ENCODE results near the gene ZBTB46. TPM values are rescaled to one million over a fixed set of nuclear protein-coding genes. Genes with fewer than 3 reads are reported as not detected.

The ZBTB46 gene
- total and polyA plus RNA-seq, 4 donors, result 0.79 to 12.1 (median 4.7) TPM

GRCh38 chr20:63697868-63698545, 133.1 kb downstream of the ZBTB46 start:
- H3K27ac ChIP-seq (ENCODE audit: low read depth in 1 of 2, low read length in 2 of 2), result no peak overlapping the region
- no peaks in the 10 kb centered on the region for H3K9me3 ChIP-seq (ENCODE audit: control insufficient read depth in 4 of 4, low read length in 3 of 4)
- no peak overlapping the region for H3K9ac ChIP-seq (ENCODE audit: low read depth in 1 of 2, low read length in 2 of 2)
- peaks cover 7 to 22% (median 13%) of the 10 kb centered on the region in 4 donors for H3K4me1 ChIP-seq (ENCODE audit: control insufficient read depth in 4 of 4, insufficient read depth in 4 of 4, low read length in 3 of 4)
- peaks cover 0 to 3% (median 0%) of the 10 kb centered on the region in 4 donors for H3K36me3 ChIP-seq (ENCODE audit: control insufficient read depth in 4 of 4, insufficient read depth in 3 of 4, low read depth in 1 of 4, low read length in 3 of 4)
- no peak overlapping the region for H3K4me3 ChIP-seq (ENCODE audit: low read depth in 1 of 3, low read length in 3 of 3)
- H3K27me3 ChIP-seq (ENCODE audit: control insufficient read depth in 4 of 4, insufficient read depth in 4 of 4, low read length in 3 of 4), result no peaks in the 10 kb centered on the region
- DNase-seq (ENCODE audit: low spot score), result no peak
- 93% methylated on average over 40 of the region's 40 CpGs for WGBS
- TF ChIP-seq RXRA (IDR thresholded peaks at IDR 0.05) (no peak), ZBTB33 (IDR thresholded peaks at IDR 0.05) (no peak), FOXA1 (IDR thresholded peaks at IDR 0.05) (no peak), EGR1 (IDR thresholded peaks at IDR 0.05; ENCODE audit: low read depth in 2 of 2) (no peak)

DNA sequence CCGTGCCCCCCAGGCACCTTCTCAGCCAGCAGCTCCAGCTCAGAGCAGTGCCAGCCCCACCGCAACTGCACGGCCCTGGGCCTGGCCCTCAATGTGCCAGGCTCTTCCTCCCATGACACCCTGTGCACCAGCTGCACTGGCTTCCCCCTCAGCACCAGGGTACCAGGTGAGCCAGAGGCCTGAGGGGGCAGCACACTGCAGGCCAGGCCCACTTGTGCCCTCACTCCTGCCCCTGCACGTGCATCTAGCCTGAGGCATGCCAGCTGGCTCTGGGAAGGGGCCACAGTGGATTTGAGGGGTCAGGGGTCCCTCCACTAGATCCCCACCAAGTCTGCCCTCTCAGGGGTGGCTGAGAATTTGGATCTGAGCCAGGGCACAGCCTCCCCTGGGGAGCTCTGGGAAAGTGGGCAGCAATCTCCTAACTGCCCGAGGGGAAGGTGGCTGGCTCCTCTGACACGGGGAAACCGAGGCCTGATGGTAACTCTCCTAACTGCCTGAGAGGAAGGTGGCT, 133.7 kb downstream of the ZBTB46 start:
- no peak for TF ChIP-seq TAF1 (conservative IDR thresholded peaks at IDR 0.05)
- TF ChIP-seq, protein P1, sequence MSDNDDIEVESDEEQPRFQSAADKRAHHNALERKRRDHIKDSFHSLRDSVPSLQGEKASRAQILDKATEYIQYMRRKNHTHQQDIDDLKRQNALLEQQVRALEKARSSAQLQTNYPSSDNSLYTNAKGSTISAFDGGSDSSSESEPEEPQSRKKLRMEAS (IDR thresholded peaks at IDR 0.05), result no peak
- TF ChIP-seq, protein P2, sequence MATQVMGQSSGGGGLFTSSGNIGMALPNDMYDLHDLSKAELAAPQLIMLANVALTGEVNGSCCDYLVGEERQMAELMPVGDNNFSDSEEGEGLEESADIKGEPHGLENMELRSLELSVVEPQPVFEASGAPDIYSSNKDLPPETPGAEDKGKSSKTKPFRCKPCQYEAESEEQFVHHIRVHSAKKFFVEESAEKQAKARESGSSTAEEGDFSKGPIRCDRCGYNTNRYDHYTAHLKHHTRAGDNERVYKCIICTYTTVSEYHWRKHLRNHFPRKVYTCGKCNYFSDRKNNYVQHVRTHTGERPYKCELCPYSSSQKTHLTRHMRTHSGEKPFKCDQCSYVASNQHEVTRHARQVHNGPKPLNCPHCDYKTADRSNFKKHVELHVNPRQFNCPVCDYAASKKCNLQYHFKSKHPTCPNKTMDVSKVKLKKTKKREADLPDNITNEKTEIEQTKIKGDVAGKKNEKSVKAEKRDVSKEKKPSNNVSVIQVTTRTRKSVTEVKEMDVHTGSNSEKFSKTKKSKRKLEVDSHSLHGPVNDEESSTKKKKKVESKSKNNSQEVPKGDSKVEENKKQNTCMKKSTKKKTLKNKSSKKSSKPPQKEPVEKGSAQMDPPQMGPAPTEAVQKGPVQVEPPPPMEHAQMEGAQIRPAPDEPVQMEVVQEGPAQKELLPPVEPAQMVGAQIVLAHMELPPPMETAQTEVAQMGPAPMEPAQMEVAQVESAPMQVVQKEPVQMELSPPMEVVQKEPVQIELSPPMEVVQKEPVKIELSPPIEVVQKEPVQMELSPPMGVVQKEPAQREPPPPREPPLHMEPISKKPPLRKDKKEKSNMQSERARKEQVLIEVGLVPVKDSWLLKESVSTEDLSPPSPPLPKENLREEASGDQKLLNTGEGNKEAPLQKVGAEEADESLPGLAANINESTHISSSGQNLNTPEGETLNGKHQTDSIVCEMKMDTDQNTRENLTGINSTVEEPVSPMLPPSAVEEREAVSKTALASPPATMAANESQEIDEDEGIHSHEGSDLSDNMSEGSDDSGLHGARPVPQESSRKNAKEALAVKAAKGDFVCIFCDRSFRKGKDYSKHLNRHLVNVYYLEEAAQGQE (IDR thresholded peaks at IDR 0.05), result no peak
- TF ChIP-seq HNF4G (IDR thresholded peaks at IDR 0.05), result no peak
- TF ChIP-seq GABPA (IDR thresholded peaks at IDR 0.05 in 1 of 2, conservative IDR thresholded peaks at IDR 0.05 in 1 of 2), result no peak
- TF ChIP-seq FOXA1 (IDR thresholded peaks at IDR 0.05), result no peak
- TF ChIP-seq NR2F2 (IDR thresholded peaks at IDR 0.05), result no peak
- TF ChIP-seq, protein P3, sequence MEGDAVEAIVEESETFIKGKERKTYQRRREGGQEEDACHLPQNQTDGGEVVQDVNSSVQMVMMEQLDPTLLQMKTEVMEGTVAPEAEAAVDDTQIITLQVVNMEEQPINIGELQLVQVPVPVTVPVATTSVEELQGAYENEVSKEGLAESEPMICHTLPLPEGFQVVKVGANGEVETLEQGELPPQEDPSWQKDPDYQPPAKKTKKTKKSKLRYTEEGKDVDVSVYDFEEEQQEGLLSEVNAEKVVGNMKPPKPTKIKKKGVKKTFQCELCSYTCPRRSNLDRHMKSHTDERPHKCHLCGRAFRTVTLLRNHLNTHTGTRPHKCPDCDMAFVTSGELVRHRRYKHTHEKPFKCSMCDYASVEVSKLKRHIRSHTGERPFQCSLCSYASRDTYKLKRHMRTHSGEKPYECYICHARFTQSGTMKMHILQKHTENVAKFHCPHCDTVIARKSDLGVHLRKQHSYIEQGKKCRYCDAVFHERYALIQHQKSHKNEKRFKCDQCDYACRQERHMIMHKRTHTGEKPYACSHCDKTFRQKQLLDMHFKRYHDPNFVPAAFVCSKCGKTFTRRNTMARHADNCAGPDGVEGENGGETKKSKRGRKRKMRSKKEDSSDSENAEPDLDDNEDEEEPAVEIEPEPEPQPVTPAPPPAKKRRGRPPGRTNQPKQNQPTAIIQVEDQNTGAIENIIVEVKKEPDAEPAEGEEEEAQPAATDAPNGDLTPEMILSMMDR (IDR thresholded peaks at IDR 0.05; ENCODE audit: low read depth, low read length, missing input control), result no peak
- TF ChIP-seq, protein P4, sequence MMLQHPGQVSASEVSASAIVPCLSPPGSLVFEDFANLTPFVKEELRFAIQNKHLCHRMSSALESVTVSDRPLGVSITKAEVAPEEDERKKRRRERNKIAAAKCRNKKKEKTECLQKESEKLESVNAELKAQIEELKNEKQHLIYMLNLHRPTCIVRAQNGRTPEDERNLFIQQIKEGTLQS (IDR thresholded peaks at IDR 0.05), result no peak
- TF ChIP-seq ZBTB33 (IDR thresholded peaks at IDR 0.05), result no peak
- TF ChIP-seq YY1 (IDR thresholded peaks at IDR 0.05), result no peak
- no peak for TF ChIP-seq RAD21 (IDR thresholded peaks at IDR 0.05)
- no peak for TF ChIP-seq EGR1 (IDR thresholded peaks at IDR 0.05; ENCODE audit: low read depth in 2 of 2)
- TF ChIP-seq FOXA2 (IDR thresholded peaks at IDR 0.05), result no peak
- TF ChIP-seq JUND (IDR thresholded peaks at IDR 0.05), result no peak
- TF ChIP-seq HNF4A (conservative IDR thresholded peaks at IDR 0.05), result no peak
- no peak for TF ChIP-seq SP1 (IDR thresholded peaks at IDR 0.05)
- DNase-seq (ENCODE audit: low spot score), result no peak
- 62% methylated on average over 7 of the region's 7 CpGs for WGBS

More for the DNA sequence above, 133.7 kb downstream of the ZBTB46 start:
- Histone ChIP-seq H3K27me3 (ENCODE audit: control insufficient read depth in 4 of 4, insufficient read depth in 4 of 4, low read length in 3 of 4) (no peaks in the 10 kb centered on the region), H3K9me3 (ENCODE audit: control insufficient read depth in 4 of 4, low read length in 3 of 4) (no peaks in the 10 kb centered on the region), H3K4me3 (ENCODE audit: low read depth in 1 of 3, low read length in 3 of 3) (no peak overlapping the region), H3K4me1 (ENCODE audit: control insufficient read depth in 4 of 4, insufficient read depth in 4 of 4, low read length in 3 of 4) (peaks cover 7 to 22% (median 13%) of the 10 kb centered on the region in 4 donors), H3K36me3 (ENCODE audit: control insufficient read depth in 4 of 4, insufficient read depth in 3 of 4, low read depth in 1 of 4, low read length in 3 of 4) (peaks cover 0 to 3% (median 0%) of the 10 kb centered on the region in 4 donors), H3K9ac (ENCODE audit: low read depth in 1 of 2, low read length in 2 of 2) (no peak overlapping the region), H3K27ac (ENCODE audit: low read depth in 1 of 2, low read length in 2 of 2) (no peak overlapping the region)
